HG03439 (cell line): Measurements from ENCODE around the gene KLKB1.

Experiments
- ATAC-seq: cut with Tn5 transposase; IDR thresholded peaks from one replicate; pipeline ENCODE4 v1.9.1; 2021; ENCODE audit warnings: mild to moderate bottlenecking, moderate library complexity; ENCODE audit not compliant: unreplicated experiment

Gene KLKB1

GRCh38 chr4:186304866-186305505 lies 77.7 kb downstream of the KLKB1 start:
- no peak for ATAC-seq

GRCh38 chr4:186307497-186307896 lies 80.2 kb downstream of the KLKB1 start:
- no peak for ATAC-seq

GRCh38 chr4:186307916-186308315 lies 80.6 kb downstream of the KLKB1 start:
- no peak for ATAC-seq
